Measurements from ENCODE around the gene GOLPH3L.
"Not testable (repeated sequence)": the region's sequence is repeated elsewhere in the genome, so short reads cannot be mapped to it uniquely, and the experiment has no call there.

The GOLPH3L gene

GRCh38 chr1:150612014-150612345 lies 85.0 kb downstream of the GOLPH3L start:
- DNase-seq (ENCODE audit: low spot score), result no peak
- in situ Hi-C loops (cut with MboI; ENCODE audit: low sequenced_read_pairs, unreplicated experiment), result loop anchor here (10.0 kb wide), 1 partner anchor 47 kb away; no protein-coding TSS in a partner anchor
- TF ChIP-seq CTCF (IDR thresholded peaks at IDR 0.05; ENCODE audit: borderline replicate concordance, control extremely low read depth, extremely low read depth, insufficient read depth, missing control alignments), result no peak

DNA sequence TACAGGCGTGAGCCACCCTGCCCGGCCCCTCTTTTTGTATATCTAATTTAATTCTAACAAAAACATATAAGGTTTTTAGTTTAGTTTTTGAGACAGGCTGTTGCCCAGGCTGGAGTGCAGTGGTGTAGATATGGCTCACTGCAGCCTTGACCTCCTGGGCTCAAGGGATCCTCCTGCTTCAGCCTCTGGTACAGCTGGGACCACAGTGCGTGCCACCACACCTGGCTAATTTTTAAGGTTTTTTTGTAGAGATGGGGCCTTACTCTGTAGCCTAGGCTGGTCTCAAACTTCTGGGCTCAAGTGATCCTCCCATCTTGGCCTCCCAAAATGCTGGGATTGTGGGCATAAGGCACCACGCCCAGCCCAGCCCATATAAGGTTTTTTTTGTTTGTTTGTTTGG lies 86.4 kb downstream of the GOLPH3L start:
- in situ Hi-C loops (cut with MboI; ENCODE audit: low sequenced_read_pairs, unreplicated experiment), result loop anchor here (10.0 kb wide), 1 partner anchor 46 kb away; no protein-coding TSS in a partner anchor
- TF ChIP-seq CTCF (IDR thresholded peaks at IDR 0.05; ENCODE audit: borderline replicate concordance, control extremely low read depth, extremely low read depth, insufficient read depth, missing control alignments), result no peak
- DNase-seq (ENCODE audit: low spot score), result no peak

GRCh38 chr1:150609732-150610131 lies 87.2 kb downstream of the GOLPH3L start:
- no peak for TF ChIP-seq CTCF (IDR thresholded peaks at IDR 0.05; ENCODE audit: borderline replicate concordance, control extremely low read depth, extremely low read depth, insufficient read depth, missing control alignments)
- no peak for DNase-seq (ENCODE audit: low spot score)
- in situ Hi-C loops (cut with MboI; ENCODE audit: low sequenced_read_pairs, unreplicated experiment), result loop anchor here (10.0 kb wide), 1 partner anchor 45 kb away; no protein-coding TSS in a partner anchor

GRCh38 chr1:150606463-150607142 lies 90.4 kb downstream of the GOLPH3L start:
- no peak for TF ChIP-seq CTCF (IDR thresholded peaks at IDR 0.05; ENCODE audit: borderline replicate concordance, control extremely low read depth, extremely low read depth, insufficient read depth, missing control alignments)
- DNase-seq (ENCODE audit: low spot score), result no peak
- in situ Hi-C loops (cut with MboI; ENCODE audit: low sequenced_read_pairs, unreplicated experiment), result no loop called here

- DNase-seq (ENCODE audit: low spot score); in situ Hi-C loops (cut with MboI; ENCODE audit: low sequenced_read_pairs, unreplicated experiment): not testable (repeated sequence)
Measured at GRCh38 chr1:150605451-150605731, 91.6 kb downstream of the GOLPH3L start.

DNA sequence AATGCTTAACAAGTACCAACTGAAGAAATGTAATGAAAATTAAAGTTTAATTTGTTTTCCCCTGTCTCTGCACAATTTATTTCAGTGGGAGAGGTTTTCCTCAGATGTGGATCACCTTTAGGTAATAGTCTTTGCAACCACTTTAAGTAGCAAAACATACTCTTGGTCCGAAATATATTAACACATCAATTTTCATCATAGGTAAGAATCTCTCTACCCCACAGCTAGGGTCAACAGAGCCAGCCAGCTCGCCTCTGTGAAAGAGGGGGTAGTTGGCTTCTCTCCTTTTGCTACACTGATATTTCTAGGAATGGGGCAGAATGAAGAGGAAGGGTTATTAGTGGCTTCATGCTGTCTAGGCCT lies 92.7 kb downstream of the GOLPH3L start:
- DNase-seq (ENCODE audit: low spot score), result no peak
- in situ Hi-C loops (cut with MboI; ENCODE audit: low sequenced_read_pairs, unreplicated experiment), result no loop called here
- no peak for TF ChIP-seq CTCF (IDR thresholded peaks at IDR 0.05; ENCODE audit: borderline replicate concordance, control extremely low read depth, extremely low read depth, insufficient read depth, missing control alignments)

DNA sequence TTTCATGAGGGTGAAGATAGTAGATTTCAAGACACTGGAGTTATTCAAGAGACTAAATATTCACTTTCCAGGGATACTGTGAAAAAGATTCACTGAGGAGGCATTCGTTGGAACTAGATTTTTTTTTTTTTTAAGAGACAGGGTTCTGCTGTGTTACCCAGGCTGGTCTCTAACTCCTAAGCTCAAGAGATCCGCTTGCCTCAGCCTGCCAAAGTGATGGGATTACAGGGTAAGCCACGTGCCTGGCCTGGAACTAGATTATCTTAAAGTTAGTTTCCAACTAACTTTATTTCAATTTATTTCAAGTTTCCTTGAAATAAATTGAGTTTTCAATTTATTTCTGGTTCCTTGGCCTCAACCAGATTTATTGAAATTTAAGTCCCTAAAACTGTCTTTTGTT lies 93.2 kb downstream of the GOLPH3L start:
- in situ Hi-C loops (cut with MboI; ENCODE audit: low sequenced_read_pairs, unreplicated experiment), result no loop called here
- no peak for TF ChIP-seq CTCF (IDR thresholded peaks at IDR 0.05; ENCODE audit: borderline replicate concordance, control extremely low read depth, extremely low read depth, insufficient read depth, missing control alignments)

DNA sequence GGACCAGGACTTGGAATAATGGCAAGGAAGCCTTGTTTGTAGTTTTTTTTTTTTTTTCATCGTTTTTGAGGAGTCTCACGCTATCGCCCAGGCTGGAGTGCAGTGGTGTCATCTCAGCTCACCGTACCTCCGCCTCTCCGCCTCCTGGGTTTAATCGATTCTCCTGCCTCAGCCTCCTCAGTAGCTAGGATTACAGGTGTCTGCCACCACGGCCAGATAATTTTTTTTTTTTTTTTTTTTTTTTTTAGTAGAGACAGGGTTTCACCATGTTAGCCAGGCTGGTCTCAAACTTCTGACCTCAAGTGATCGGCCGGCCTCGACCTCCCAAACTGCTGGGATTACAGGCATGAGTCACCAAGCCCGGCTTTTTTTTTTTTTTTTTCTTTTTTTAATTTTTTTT lies 94.6 kb downstream of the GOLPH3L start:
- DNase-seq (ENCODE audit: low spot score); in situ Hi-C loops (cut with MboI; ENCODE audit: low sequenced_read_pairs, unreplicated experiment): not testable (repeated sequence)

More for the DNA sequence above, 93.2 kb downstream of the GOLPH3L start:
- no peak for DNase-seq (ENCODE audit: low spot score)

Measured in GM13976 (cell line).